Gastrocnemius medialis (tissue), 4 donors: ENCODE results near the gene STH. TPM values are rescaled to one million over a fixed set of nuclear protein-coding genes. Genes with fewer than 3 reads are reported as not detected.

Source experiments
- ATAC-seq, 2 donors: fragments of 150-250 bp; one replicate each; pipeline ENCODE4 v1.9.1; 2016
- DNase-seq, 2 donors: peaks; one replicate each; pipeline ENCODE4 v3.0.0-alpha.2; 2019
- H3K27ac ChIP-seq, 4 donors: fragments of 200-600 bp; sonication (generic); 1 replicate in 1 of 4; 2 replicates in 3 of 4; pipeline ENCODE4 v1.5.1; 2016 to 2018; ENCODE audit warnings: mild to moderate bottlenecking in 2 of 4, moderate library complexity in 1 of 4
- H3K27me3 ChIP-seq, 3 donors: fragments of 200-600 bp; sonication (generic) in 2 of 3; 1 replicate in 1 of 3; 2 replicates in 2 of 3; pipeline versions ENCODE4 v1.5.1 to v1.6.0; 2016 to 2019; ENCODE audit warnings: mild to moderate bottlenecking in 1 of 3, moderate library complexity in 1 of 3
- H3K36me3 ChIP-seq, 2 donors: fragments of 200-600 bp; sonication (generic) in 1 of 2; one replicate each; pipeline ENCODE4 v1.5.1; 2017 to 2018
- H3K4me1 ChIP-seq, 2 donors: fragments of 200-600 bp; sonication (generic) in 1 of 2; one replicate each; pipeline ENCODE4 v1.5.1; 2016 to 2017; ENCODE audit warnings: mild to moderate bottlenecking in 2 of 2
- H3K4me3 ChIP-seq, 4 donors: fragments of 200-600 bp; sonication (generic) in 3 of 4; 1 replicate in 1 of 4; 2 replicates in 3 of 4; pipeline ENCODE4 v1.5.1; 2016 to 2019; ENCODE audit warnings: mild to moderate bottlenecking in 2 of 4
- H3K9me3 ChIP-seq, 3 donors: fragments of 200-600 bp; sonication (generic) in 2 of 3; 1 replicate in 1 of 3; 2 replicates in 2 of 3; pipeline ENCODE4 v1.5.1; 2016 to 2019
- POLR2A ChIP-seq, 2 donors: fragments of 450-650 bp; IDR thresholded peaks; one replicate each; pipeline ENCODE4 v1.6.1; 2017; ENCODE audit warnings: antibody characterized with exemption in 2 of 2, mild to moderate bottlenecking in 2 of 2, moderate library complexity in 2 of 2
- in situ Hi-C, 4 donors: fragments of 200-750 bp; cut with MboI; loops; one replicate each; pipeline versions ENCODE4 v1.15.0 to v1.8.0; 2017; ENCODE audit warnings: low sequenced_read_pairs in 4 of 4
- intact Hi-C: fragments of 100-400 bp; cut with DNase I; formaldehyde crosslinking; loops from one replicate; pipeline ENCODE4 v1.15.1; 2023; ENCODE audit warnings: low total_unique reads
- total RNA-seq, 4 donors: library from RNA; depleted of rRNA; stranded (reverse); fragments of >200 nt; gene quantifications; one replicate each; pipeline versions ENCODE4 v1.1.0 to v1.2.3, GENCODE V29; 2016
- TF ChIP-seq, protein P1 (sequence below), 5 experiments: fragments of 450-650 bp in 3 of 5; fragments of 200-600 bp in 2 of 5; sonication (generic) in 2 of 5; IDR thresholded peaks in 4 of 5; conservative IDR thresholded peaks in 1 of 5; 1 replicate in 4 of 5; 2 replicates in 1 of 5; pipeline ENCODE4 v1.5.1; 2016 to 2019; ENCODE audit warnings: antibody characterized with exemption in 5 of 5, mild to moderate bottlenecking in 3 of 5, moderate library complexity in 3 of 5

The STH gene
- total RNA-seq, 4 donors from 2014 or later: not detected

DNA sequence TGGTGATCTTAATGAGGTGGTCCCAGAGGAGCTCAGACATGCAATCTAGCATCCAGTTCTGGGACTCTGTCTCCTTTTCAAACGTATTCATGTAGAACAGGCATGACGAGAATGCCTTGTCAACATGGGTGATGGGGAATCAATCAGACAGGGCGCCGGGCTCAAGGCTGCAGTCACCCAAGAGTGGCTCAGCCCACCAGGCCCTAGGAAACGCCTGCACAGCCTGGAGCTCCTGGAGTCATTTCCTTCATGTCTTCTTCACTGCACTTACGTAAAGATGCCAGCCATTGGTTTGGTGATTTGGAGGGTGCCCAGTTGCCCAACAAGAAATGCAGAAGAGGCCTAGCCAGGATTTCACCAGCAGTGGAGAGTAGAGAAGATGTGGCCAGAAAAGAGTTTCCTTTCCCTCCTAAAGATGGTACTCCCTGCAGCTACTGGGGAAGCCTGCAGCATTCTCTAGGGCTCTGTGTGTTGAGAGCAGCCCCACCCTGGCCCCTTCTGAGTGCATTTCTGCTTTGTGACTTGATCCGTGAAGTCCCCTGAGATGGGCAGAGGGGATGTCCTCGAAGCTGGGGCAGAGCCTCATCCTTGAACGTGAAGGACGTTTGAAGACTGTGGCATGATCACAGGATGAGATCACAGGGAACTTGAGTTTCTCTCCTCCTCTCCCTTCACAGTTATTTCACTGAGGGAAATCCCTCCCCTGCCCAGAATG is 24.0 kb upstream of the STH start:
- in situ Hi-C loops (loop anchor here in 2 of 4 donors (25.0 kb wide), 1 partner anchor 338 kb away; no protein-coding TSS in a partner anchor), intact Hi-C loops (no loop called here)
- Histone ChIP-seq H3K27me3 (no peaks in the 10 kb centered on the region), H3K36me3 (no peaks in the 10 kb centered on the region), H3K4me1 (peaks cover 40 to 60% of the 10 kb centered on the region in 2 donors), H3K27ac (peak overlapping the region in 1 of 4 donors; percentile 75), H3K4me3 (no peak overlapping the region), H3K9me3 (no peaks in the 10 kb centered on the region)
- TF ChIP-seq, protein P1, sequence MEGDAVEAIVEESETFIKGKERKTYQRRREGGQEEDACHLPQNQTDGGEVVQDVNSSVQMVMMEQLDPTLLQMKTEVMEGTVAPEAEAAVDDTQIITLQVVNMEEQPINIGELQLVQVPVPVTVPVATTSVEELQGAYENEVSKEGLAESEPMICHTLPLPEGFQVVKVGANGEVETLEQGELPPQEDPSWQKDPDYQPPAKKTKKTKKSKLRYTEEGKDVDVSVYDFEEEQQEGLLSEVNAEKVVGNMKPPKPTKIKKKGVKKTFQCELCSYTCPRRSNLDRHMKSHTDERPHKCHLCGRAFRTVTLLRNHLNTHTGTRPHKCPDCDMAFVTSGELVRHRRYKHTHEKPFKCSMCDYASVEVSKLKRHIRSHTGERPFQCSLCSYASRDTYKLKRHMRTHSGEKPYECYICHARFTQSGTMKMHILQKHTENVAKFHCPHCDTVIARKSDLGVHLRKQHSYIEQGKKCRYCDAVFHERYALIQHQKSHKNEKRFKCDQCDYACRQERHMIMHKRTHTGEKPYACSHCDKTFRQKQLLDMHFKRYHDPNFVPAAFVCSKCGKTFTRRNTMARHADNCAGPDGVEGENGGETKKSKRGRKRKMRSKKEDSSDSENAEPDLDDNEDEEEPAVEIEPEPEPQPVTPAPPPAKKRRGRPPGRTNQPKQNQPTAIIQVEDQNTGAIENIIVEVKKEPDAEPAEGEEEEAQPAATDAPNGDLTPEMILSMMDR (IDR thresholded peaks at IDR 0.05 in 4 of 5, conservative IDR thresholded peaks at IDR 0.05 in 1 of 5): no peak
- no peak for TF ChIP-seq POLR2A (IDR thresholded peaks at IDR 0.05)
- DNase-seq: no peak
- no peak for ATAC-seq

DNA sequence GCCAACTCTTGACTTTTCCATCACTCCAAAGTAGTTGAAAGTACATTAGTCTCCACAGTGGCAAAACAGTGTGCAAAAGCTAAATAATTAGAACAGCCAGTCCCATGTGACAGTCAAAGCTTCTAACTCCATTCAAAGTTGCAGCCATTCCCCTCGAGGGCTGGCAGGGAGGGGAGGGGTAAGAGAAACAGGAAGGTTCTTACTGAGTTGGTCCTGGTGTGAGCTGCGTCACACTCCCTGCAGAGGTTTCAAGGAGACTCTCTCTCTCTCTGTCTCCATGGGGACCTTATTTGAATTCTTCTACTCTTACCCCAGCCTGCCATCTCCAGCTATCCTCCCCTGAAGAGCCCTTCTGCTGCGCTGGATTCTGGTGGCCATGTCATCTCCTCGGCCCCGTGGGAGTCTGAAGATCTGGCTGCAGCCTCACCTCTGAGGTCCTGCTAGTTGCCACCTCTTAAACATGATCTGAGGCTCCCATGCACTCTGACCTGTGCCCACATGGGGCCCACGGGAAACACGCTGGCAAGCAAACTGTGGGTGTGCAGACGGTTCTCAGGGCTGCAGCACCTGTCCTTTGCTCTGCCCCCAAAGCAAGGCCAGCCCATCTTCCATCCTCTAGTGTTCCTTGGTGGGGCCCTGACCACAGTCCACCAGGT is 23.3 kb upstream of the STH start:
- Histone ChIP-seq H3K36me3 (no peaks in the 10 kb centered on the region), H3K4me3 (no peak overlapping the region), H3K4me1 (peaks cover 40 to 60% of the 10 kb centered on the region in 2 donors), H3K27me3 (no peaks in the 10 kb centered on the region), H3K27ac (peak overlapping the region in 1 of 4 donors; percentile 69), H3K9me3 (no peaks in the 10 kb centered on the region)
- ATAC-seq (no peak), DNase-seq (no peak)
- TF ChIP-seq POLR2A (IDR thresholded peaks at IDR 0.05): no peak
- TF ChIP-seq, protein P1 (IDR thresholded peaks at IDR 0.05 in 4 of 5, conservative IDR thresholded peaks at IDR 0.05 in 1 of 5): no peak
- in situ Hi-C loops (no loop called here), intact Hi-C loops (no loop called here)

GRCh38 chr17:45976391-45976754 is 22.7 kb upstream of the STH start:
- H3K4me3 ChIP-seq: no peak overlapping the region
- ATAC-seq (no peak), DNase-seq (no peak)
- intact Hi-C loops (no loop called here), in situ Hi-C loops (no loop called here)
- no peaks in the 10 kb centered on the region for H3K9me3 ChIP-seq
- no peaks in the 10 kb centered on the region for H3K36me3 ChIP-seq
- no peak for TF ChIP-seq POLR2A (IDR thresholded peaks at IDR 0.05)
- TF ChIP-seq, protein P1 (IDR thresholded peaks at IDR 0.05 in 4 of 5, conservative IDR thresholded peaks at IDR 0.05 in 1 of 5): no peak
- H3K27ac ChIP-seq: peak overlapping the region; percentile 48 to 78 (median 64)
- H3K4me1 ChIP-seq: peaks cover 40 to 60% of the 10 kb centered on the region in 2 donors
- H3K27me3 ChIP-seq: no peaks in the 10 kb centered on the region

DNA sequence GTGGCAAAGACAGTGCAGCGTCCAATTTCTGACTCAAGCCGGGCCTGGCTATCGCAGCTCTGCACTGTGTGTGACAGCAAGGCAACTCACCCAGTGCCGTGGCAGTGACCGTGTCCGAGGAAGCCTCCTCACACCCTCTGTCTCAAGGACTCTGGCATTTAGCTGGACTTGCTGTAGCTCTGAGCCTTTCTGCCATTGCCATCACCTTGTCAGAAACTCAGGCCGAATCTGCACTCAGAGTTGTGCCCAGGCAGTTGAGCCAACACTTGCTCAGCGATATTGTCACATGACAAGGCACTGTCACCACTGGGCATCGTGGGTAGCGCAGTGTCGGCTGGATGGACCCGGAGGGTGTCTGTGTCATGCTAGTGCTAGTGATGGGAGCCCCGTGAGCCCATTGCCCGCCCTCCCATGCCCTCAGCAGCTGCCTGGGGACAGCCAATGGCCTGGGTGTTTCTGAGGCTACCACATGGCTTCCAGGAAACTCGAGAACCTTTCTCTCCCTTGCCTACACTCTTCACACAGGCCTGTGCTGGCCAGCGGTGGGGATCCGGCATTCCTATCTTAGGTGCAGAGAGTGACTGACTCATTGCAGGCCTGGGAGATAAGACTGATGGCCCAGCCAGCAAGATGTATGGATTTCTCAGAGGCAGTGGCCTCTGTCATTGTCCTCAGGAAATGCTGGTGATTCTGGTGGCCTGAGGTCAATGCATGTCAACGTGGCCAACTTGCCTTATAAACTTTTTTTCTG is 22.1 kb upstream of the STH start:
- DNase-seq (peak; percentile 40 to 82), ATAC-seq (peak; percentile 76 to 77)
- in situ Hi-C loops (no loop called here), intact Hi-C loops (no loop called here)
- Histone ChIP-seq H3K9me3 (no peaks in the 10 kb centered on the region), H3K4me3 (no peak overlapping the region), H3K27ac (peak overlapping the region; percentile 48 to 78 (median 64)), H3K4me1 (peaks cover 40 to 58% of the 10 kb centered on the region in 2 donors), H3K27me3 (no peaks in the 10 kb centered on the region), H3K36me3 (no peaks in the 10 kb centered on the region)
- TF ChIP-seq, protein P1 (IDR thresholded peaks at IDR 0.05 in 4 of 5, conservative IDR thresholded peaks at IDR 0.05 in 1 of 5): no peak
- no peak for TF ChIP-seq POLR2A (IDR thresholded peaks at IDR 0.05)
